ENCODE data around the gene TBC1D13.
"Not testable (repeated sequence)": the region's sequence is repeated elsewhere in the genome, so short reads cannot be mapped to it uniquely, and the experiment has no call there.

The TBC1D13 gene

DNA sequence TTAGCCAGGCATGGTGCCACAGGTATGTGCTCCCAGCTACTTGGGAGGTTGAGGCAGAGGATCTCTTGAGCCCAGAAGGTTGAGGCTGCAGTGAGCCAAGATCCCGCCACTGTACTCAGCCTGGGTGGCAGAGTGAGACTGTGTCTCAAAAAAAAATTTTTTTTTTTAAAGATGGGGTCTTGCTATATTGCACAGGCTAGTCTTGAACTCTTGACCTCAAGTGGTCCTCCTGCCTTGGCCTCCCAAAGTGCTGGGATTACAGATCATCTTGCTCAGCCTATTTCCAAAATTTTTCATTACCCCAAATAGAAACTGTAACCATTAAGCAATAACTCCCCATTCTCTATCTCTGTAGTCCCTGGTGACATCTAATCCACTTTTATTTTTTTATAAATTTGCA is 4.4 kb upstream of the TBC1D13 start:
- DNase-seq (ENCODE audit: low read depth in 2 of 2, low spot score in 1 of 2), result no peak

DNA sequence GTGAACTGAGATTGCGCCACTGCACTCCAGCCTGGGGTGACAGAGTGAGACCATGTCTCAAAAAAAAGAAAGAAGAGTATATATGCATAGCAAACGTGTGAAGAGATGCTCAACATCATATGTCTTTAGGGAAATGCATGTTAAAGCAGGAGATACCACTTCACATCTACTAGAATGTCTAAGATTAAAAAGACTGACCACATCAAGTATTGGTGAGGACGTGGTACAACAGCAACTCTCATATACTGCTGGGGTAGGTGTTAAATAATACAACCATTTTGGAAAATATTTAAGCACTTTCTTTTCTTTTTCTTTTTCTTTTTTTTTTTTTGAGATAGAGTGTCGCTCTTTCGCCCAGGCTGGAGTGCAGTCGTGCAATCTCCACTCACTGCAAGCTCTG is 1.6 kb upstream of the TBC1D13 start:
- no peak for DNase-seq (ENCODE audit: low read depth in 2 of 2, low spot score in 1 of 2)

DNA sequence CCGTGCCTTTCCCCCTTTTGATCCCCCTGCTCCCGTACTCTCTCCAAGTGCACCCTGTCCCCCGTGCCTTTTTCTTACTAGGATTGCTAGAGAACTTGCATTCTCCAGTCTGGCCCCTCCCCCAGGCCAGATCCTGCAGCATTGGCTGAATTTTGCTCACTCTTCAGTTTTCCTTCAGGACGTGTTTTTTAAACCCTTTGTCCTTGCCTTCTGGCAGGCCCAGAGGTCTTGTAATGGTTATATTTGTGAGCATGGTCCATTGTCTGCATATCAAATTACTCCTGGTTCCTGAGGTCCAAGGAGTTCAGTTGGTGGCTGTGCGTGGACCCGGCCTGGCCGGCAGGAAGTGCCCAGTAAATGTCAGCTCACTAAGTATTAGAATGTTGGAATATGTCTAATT is 606 bp downstream of the TBC1D13 start:
- DNase-seq (ENCODE audit: low read depth in 2 of 2, low spot score in 1 of 2), result no peak

DNA sequence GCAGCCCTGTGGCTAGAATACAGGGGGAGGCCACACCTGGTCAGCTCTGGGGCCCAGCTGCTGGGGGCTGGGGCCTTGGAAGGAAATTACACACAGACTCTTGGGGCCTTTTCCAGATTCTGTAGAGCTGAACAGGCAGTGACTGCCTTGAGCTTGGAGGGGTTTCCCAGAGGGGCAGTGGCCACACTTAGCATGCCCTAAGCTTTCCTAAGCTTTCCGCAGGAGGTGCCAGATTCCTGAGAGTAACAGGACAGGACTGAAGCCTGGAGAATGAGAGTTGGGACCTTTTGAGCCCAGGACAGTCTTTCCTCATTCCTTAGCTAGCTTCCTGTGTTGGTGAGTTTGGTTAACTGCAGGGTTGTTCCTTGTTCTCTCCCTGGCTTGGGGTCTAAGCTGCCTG is 1.4 kb downstream of the TBC1D13 start:
- DNase-seq (ENCODE audit: low read depth in 2 of 2, low spot score in 1 of 2), result no peak

DNA sequence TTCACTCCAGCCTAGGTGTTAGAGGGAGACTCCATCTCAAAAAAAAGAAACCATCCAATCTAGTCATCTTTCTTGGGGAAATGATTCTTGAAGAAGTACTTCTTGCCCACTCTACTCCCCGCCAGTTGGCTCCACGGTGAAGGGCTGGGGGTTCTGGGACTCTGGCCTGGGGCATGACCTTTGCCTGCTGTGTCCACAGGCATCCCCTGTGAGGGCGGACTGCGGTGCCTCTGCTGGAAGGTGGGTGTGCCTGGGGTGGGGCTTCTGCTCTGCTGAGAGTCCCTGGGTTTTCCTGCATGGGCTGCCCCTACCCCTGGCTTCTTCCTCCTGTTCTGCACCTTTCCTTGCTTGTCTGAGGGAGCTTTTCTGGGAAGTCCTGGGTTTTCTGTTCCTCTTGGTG is 3.5 kb downstream of the TBC1D13 start:
- no peak for DNase-seq (ENCODE audit: low read depth in 2 of 2, low spot score in 1 of 2)

- no peak for DNase-seq (ENCODE audit: low read depth in 2 of 2, low spot score in 1 of 2)
Measured at GRCh38 chr9:128792134-128792533, 5.1 kb downstream of the TBC1D13 start.

DNA sequence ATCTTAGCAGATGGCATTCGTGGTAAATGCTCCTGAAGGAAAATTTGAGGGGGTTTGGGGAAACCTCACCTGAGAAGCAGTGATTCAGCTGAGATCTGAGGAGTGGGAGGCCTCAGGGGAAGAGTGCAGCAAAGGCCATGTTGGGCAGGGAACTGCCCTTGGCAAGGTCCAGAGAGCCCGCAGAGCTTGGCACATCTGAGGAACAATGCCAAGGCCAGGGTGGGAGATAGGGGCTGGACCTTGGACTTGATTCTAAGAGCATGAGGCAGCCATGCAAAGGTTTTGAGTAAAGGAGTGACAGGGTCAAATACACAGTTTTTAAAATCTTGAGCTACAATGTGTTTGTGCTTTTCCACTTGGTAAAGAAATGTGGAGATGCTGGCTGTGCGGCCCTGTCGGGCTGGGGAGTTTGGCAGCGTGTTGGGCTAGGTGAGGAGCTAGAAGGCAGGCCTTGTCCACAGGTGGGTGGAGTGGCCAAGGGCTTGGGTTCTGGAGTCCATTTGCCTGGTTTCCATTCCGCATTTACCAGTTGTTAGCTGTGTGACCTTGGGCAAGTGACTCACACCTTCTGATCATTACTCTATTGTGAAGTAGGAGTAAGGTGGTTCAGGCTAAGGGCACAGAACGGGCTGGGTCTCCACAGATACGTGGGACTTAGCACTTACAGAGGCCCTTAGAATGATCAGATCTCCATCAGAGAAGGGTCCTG is 6.1 kb downstream of the TBC1D13 start:
- no peak for DNase-seq (ENCODE audit: low read depth in 2 of 2, low spot score in 1 of 2)

- DNase-seq (ENCODE audit: low read depth in 2 of 2, low spot score in 1 of 2), result not testable (repeated sequence)
Measured at GRCh38 chr9:128794961-128795360, 7.9 kb downstream of the TBC1D13 start.

DNA sequence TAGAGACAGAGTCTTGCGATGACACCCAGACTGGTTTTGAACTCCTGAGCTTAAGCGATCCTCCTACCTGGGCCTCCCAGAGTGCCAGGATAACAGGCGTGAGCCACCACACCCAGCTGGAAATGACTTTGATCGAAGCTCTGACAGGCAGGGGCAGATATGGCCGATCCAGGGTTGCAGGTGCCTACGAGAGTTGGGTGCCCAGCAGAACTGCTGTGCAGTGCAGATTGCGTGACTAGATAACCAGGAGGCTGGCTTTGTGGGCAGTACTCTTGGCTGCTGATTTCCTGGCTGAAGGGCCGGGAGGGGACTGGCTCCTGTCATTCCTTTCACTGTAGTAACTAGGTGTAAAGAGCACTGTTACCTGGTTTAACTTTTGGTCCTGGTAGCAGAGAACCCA is 11.8 kb downstream of the TBC1D13 start:
- DNase-seq (ENCODE audit: low read depth in 2 of 2, low spot score in 1 of 2), result no peak

- DNase-seq (ENCODE audit: low read depth in 2 of 2, low spot score in 1 of 2), result no peak
Measured at GRCh38 chr9:128800061-128800460, 13.0 kb downstream of the TBC1D13 start.

DNA sequence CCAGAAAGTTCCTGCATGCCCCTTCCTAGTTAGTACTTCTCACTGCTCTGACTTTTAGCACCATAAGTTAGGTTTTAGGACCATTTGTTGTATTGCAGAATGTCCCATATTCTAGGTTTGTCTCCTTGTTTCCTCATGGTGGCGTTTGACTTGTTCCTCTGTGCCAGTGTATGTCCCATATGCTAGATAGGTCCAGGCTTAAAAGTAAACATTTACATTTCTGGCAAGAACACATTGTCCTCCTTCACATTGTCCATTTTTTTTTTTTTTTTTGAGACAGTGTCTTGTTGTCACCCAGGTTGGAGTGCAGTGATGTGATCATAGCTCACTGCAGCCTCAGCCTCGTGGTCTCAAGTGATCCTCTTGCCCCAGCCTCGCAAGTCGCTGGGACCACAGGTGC is 15.4 kb downstream of the TBC1D13 start:
- DNase-seq (ENCODE audit: low read depth in 2 of 2, low spot score in 1 of 2), result no peak

GRCh38 chr9:128805661-128806060 is 18.6 kb downstream of the TBC1D13 start:
- no peak for DNase-seq (ENCODE audit: low read depth in 2 of 2, low spot score in 1 of 2)

DNA sequence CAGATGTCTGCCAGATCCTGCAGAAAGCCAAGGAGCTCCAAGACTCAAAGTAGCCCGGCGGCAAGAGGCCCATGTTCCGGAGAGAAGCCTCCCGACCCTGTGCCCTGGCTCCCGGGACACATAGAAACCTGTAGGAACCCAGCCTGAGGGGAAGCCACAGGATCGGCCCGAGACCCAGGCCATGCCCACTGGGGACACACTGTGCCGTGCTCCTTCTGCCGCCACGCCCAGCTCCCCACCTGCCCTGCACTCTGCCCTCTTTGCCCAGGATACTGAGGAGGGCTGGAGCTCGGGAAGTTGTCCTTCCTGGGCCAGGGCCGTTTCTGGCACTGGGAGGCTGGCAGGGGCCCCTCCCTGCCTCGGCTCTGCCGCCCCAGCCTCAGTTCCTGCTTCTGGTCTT is 20.8 kb downstream of the TBC1D13 start:
- DNase-seq (ENCODE audit: low read depth in 2 of 2, low spot score in 1 of 2), result no peak

DNA sequence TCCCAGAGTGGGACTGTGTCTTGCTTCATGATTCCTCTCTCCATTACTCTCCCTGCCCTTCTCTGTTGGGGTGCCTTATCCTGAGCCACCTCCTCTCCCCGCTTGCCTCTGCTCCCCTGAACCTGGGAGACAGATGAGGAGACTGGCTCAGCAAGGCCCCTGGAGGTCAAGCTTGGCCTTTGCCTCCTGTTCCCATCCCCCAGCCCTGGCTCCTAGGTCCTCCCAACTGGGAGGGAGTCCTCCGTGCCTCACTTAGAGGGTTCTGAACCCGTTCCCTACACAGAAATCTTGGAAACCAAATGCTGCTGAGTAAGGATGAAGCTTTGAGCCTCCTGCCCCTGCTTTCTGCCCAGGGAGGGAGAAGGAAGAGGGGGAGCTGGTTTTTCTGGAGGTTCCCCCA is 21.5 kb downstream of the TBC1D13 start:
- DNase-seq (ENCODE audit: low read depth in 2 of 2, low spot score in 1 of 2), result no peak

GRCh38 chr9:128809036-128809599 is 22.1 kb downstream of the TBC1D13 start:
- DNase-seq (ENCODE audit: low read depth in 2 of 2, low spot score in 1 of 2), result no peak

GRCh38 chr9:128809831-128810230 is 22.8 kb downstream of the TBC1D13 start:
- DNase-seq (ENCODE audit: low read depth in 2 of 2, low spot score in 1 of 2), result no peak

DNA sequence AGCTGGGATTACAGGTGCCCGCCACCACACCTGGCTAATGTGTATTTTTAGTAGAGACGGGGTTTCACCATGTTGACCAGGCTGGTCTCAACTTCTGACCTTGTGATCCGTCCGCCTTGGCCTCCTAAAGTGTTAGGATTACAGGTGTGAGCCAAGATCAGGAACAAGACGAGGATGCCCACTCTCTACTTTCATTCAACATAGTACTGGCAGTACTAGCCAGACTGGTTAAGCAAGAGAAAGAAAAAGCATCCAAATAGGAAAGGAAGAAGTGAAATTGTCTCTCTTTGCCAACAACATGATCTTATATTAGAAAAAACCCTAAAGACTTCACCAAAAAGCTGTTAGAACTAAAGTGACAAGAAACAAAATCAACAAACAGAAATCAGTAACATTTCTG is 23.8 kb downstream of the TBC1D13 start:
- DNase-seq (ENCODE audit: low read depth in 2 of 2, low spot score in 1 of 2), result no peak

DNA sequence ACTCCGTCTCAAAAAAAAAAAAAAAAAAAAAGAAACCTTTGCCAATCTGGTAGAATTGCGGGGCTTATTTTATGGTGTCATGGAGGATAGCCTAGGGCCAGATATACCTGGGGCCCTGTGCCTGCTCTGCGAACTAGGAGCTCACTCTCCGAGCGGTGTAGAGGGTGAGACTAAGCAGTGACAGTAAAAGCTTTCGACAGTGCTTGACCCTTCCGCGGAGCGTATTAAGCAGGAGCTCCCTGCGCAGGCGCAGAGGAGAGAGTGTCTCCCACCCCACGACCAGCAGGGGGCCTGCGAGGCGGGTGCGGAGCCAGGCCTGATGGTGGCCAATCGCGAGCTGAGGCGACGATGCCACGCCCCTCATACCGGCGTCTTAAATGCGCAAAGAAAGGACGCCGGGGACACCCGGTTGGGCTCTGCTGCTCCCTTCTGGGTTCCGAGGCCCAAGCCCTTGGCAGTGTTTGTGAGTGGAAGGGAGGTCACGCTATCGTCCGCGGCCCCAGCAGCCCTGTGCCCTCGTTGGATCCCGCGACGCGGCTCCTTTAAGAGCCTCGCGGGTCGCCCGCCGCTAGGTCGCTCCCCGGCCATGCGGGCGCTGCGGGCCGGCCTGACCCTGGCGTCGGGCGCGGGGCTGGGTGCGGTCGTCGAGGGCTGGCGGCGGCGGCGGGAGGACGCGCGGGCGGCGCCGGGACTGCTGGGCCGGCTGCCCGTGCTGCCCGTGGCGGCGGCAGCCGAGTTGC is 31.2 kb downstream of the TBC1D13 start, which contains the start of gene ENDOG:
TSS of gene ENDOG (plus strand) at position 402 of the 740 bp plus-strand sequence. CDS start at position 587, 185 bp downstream.
- peak; percentile 95 to 96 for DNase-seq (ENCODE audit: low read depth in 2 of 2, low spot score in 1 of 2)

GRCh38 chr9:128818839-128819715 is 32.0 kb downstream of the TBC1D13 start:
- DNase-seq (ENCODE audit: low read depth in 2 of 2, low spot score in 1 of 2), result no peak

- no peak for DNase-seq (ENCODE audit: low read depth in 2 of 2, low spot score in 1 of 2)
Measured at GRCh38 chr9:128819716-128820664, 32.9 kb downstream of the TBC1D13 start.

Data from stimulated activated CD8-positive, alpha-beta memory T cell treated with anti-CD3 and anti-CD28 coated beads, Interleukin-4, amount 100 ng/mL, for 1 hour (primary cell).